ENCODE measurements around the gene NOSTRIN. TPM values are rescaled to one million over a fixed set of nuclear protein-coding genes. Genes with fewer than 3 reads are reported as not detected.

The NOSTRIN gene
- total and polyA plus RNA-seq, 2 of the 8 experiments (the other 6 are each of a cell fraction or from before 2014, with no cell fraction given) = not detected

- FAIRE-seq (no peak), DNase-seq (ENCODE audit: low read depth in 1 of 2, low spot score in 2 of 2) (no peak)
- CTCF ChIA-PET (ENCODE audit: partially characterized antibody) = no interaction called here
- Histone ChIP-seq H3K79me1 (ENCODE audit: low read depth, low read length) (no peaks in the 10 kb centered on the region), H2BK12ac (ENCODE audit: low read depth, low read length) (no peak overlapping the region), H3K23ac (ENCODE audit: insufficient read length) (no peak overlapping the region), H2AFZ (ENCODE audit: low read length) (no peak overlapping the region), H4K20me1 (replicated peaks in 1 of 2; ENCODE audit: control insufficient read depth in 1 of 2, insufficient read depth in 2 of 2, low read length in 2 of 2) (no peaks in the 10 kb centered on the region), H4K5ac (ENCODE audit: insufficient read length, low read depth, low read length) (no peak overlapping the region), H3K9ac (replicated peaks in 1 of 4; ENCODE audit: extremely low read depth in 1 of 4, low read depth in 3 of 4, low read length in 3 of 4) (no peak overlapping the region), H3K56ac (replicated peaks; ENCODE audit: insufficient read length, low read depth, low read length) (no peak overlapping the region), H3K23me2 (ENCODE audit: low read depth, low read length) (no peaks in the 10 kb centered on the region), H3K4me2 (ENCODE audit: insufficient read depth in 1 of 2, low read depth in 2 of 2, low read length in 2 of 2) (no peak overlapping the region), H3K36me3 (ENCODE audit: control insufficient read depth in 2 of 4, insufficient read depth in 4 of 4, low read length in 3 of 4) (no peaks in the 10 kb centered on the region), H3K4me3 (ENCODE audit: extremely low read depth in 1 of 4, insufficient read depth in 2 of 4, low read depth in 3 of 4, low read length in 4 of 4) (no peak overlapping the region), H2AK5ac (ENCODE audit: low read depth, low read length) (no peak overlapping the region), H3K4ac (replicated peaks; ENCODE audit: insufficient read length, low read depth, low read length) (no peak overlapping the region), H2BK5ac (ENCODE audit: low read depth, low read length) (no peak overlapping the region), H3K14ac (ENCODE audit: insufficient read length) (no peak overlapping the region), H2BK15ac (ENCODE audit: low read length) (no peak overlapping the region), H3K27me3 (replicated peaks in 1 of 4; ENCODE audit: control insufficient read depth in 3 of 4, extremely low read depth in 1 of 4, insufficient read depth in 3 of 4, low read length in 3 of 4) (no peaks in the 10 kb centered on the region), H2BK120ac (replicated peaks; ENCODE audit: low read depth, low read length) (no peak overlapping the region), H4K8ac (ENCODE audit: extremely low read depth, insufficient read depth, low read length) (no peak overlapping the region), H3K79me2 (ENCODE audit: control insufficient read depth in 1 of 2, insufficient read depth in 2 of 2, low read length in 2 of 2) (no peaks in the 10 kb centered on the region), H3K27ac (ENCODE audit: low read depth, low read length) (no peak overlapping the region), H2BK20ac (ENCODE audit: low read length) (no peak overlapping the region), H3K4me1 (replicated peaks in 1 of 4; ENCODE audit: control insufficient read depth in 3 of 4, insufficient read depth in 4 of 4, low read length in 3 of 4) (no peaks in the 10 kb centered on the region), H4K91ac (replicated peaks; ENCODE audit: insufficient read length, low read length) (no peak overlapping the region), H3K9me3 (ENCODE audit: insufficient read depth in 2 of 2, low read depth in 1 of 2, low read length in 1 of 2) (no peaks in the 10 kb centered on the region), H3K18ac (ENCODE audit: extremely low read depth, low read length) (no peak overlapping the region)
- 85% methylated on average over 1 of the region's 1 CpG; no CpG with 5 or more reads in 1 of the 2 experiments for WGBS, 2 experiments (ENCODE audit: extremely low coverage in 1 of 2, insufficient coverage in 1 of 2, insufficient read length in 1 of 2, insufficient replicate concordance in 2 of 2, low coverage in 1 of 2, low lambda C conversion rate in 2 of 2, missing lambda C conversion rate in 1 of 2)
- POLR2A ChIA-PET (ENCODE audit: partially characterized antibody) = no interaction called here
- no peak for TF ChIP-seq E2F6 (IDR thresholded peaks at IDR 0.05)
These were observed 95.0 kb downstream of the NOSTRIN start for GRCh38 chr2:168897449-168897848.

All from H1 (cell line).